ENCODE results near the gene PANK4. TPM values are rescaled to one million over a fixed set of nuclear protein-coding genes. Genes with fewer than 3 reads are reported as not detected.

Gene PANK4
- total and polyA plus RNA-seq, 2 of the 8 experiments (the other 6 are each of a cell fraction or from before 2014, with no cell fraction given): 20.1 to 29.7 TPM

- no peak overlapping the region for H3K56ac ChIP-seq (replicated peaks; ENCODE audit: insufficient read length, low read depth, low read length)
- H3K18ac ChIP-seq (ENCODE audit: extremely low read depth, low read length): no peak overlapping the region
- H3K9me3 ChIP-seq (ENCODE audit: insufficient read depth in 2 of 2, low read depth in 1 of 2, low read length in 1 of 2): no peaks in the 10 kb centered on the region
- ChIA-PET CTCF (ENCODE audit: partially characterized antibody) (no interaction called here), POLR2A (ENCODE audit: partially characterized antibody) (no interaction called here)
- H2BK15ac ChIP-seq (ENCODE audit: low read length): no peak overlapping the region
- H4K91ac ChIP-seq (replicated peaks; ENCODE audit: insufficient read length, low read length): no peak overlapping the region
- no peaks in the 10 kb centered on the region for H4K20me1 ChIP-seq (replicated peaks in 1 of 2; ENCODE audit: control insufficient read depth in 1 of 2, insufficient read depth in 2 of 2, low read length in 2 of 2)
- H2AK5ac ChIP-seq (ENCODE audit: low read depth, low read length): no peak overlapping the region
- H3K9ac ChIP-seq (replicated peaks in 1 of 4; ENCODE audit: extremely low read depth in 1 of 4, low read depth in 3 of 4, low read length in 3 of 4): no peak overlapping the region
- no peak overlapping the region for H3K14ac ChIP-seq (ENCODE audit: insufficient read length)
- no peak overlapping the region for H4K5ac ChIP-seq (ENCODE audit: insufficient read length, low read depth, low read length)
- DNase-seq (ENCODE audit: low read depth in 1 of 2, low spot score in 2 of 2) (no peak), FAIRE-seq (no peak)
- WGBS, 2 experiments (ENCODE audit: extremely low coverage in 1 of 2, insufficient coverage in 1 of 2, insufficient read length in 1 of 2, insufficient replicate concordance in 2 of 2, low coverage in 1 of 2, low lambda C conversion rate in 2 of 2, missing lambda C conversion rate in 1 of 2): 93% methylated on average over 22 of the region's 26 CpGs; no CpG with 5 or more reads in 1 of the 2 experiments
- no peak overlapping the region for H2BK20ac ChIP-seq (ENCODE audit: low read length)
- H3K23ac ChIP-seq (ENCODE audit: insufficient read length): no peak overlapping the region
- H3K27ac ChIP-seq (ENCODE audit: low read depth, low read length): no peak overlapping the region
- no peaks in the 10 kb centered on the region for H3K79me1 ChIP-seq (ENCODE audit: low read depth, low read length)
- no peaks in the 10 kb centered on the region for H3K36me3 ChIP-seq (ENCODE audit: control insufficient read depth in 2 of 4, insufficient read depth in 4 of 4, low read length in 3 of 4)
- H2BK12ac ChIP-seq (ENCODE audit: low read depth, low read length): no peak overlapping the region
- H3K4me3 ChIP-seq (ENCODE audit: extremely low read depth in 1 of 4, insufficient read depth in 2 of 4, low read depth in 3 of 4, low read length in 4 of 4): no peak overlapping the region
- peaks cover 0 to 18% (median 8%) of the 10 kb centered on the region in 4 experiments; a peak in 6 of 7 replicates for H3K4me1 ChIP-seq (replicated peaks in 1 of 4; ENCODE audit: control insufficient read depth in 3 of 4, insufficient read depth in 4 of 4, low read length in 3 of 4)
- no peaks in the 10 kb centered on the region for H3K27me3 ChIP-seq (replicated peaks in 1 of 4; ENCODE audit: control insufficient read depth in 3 of 4, extremely low read depth in 1 of 4, insufficient read depth in 3 of 4, low read length in 3 of 4)
- no peak overlapping the region for H3K4ac ChIP-seq (replicated peaks; ENCODE audit: insufficient read length, low read depth, low read length)
- H3K23me2 ChIP-seq (ENCODE audit: low read depth, low read length): peaks cover 2% of the 10 kb centered on the region; the same call in 1 of the 2 replicates
- no peak overlapping the region for H4K8ac ChIP-seq (ENCODE audit: extremely low read depth, insufficient read depth, low read length)
- H2BK5ac ChIP-seq (ENCODE audit: low read depth, low read length): no peak overlapping the region
- H2BK120ac ChIP-seq (replicated peaks; ENCODE audit: low read depth, low read length): no peak overlapping the region
- no peak overlapping the region for H2AFZ ChIP-seq (ENCODE audit: low read length)
- no peaks in the 10 kb centered on the region for H3K79me2 ChIP-seq (ENCODE audit: control insufficient read depth in 1 of 2, insufficient read depth in 2 of 2, low read length in 2 of 2)
- H3K4me2 ChIP-seq (ENCODE audit: insufficient read depth in 1 of 2, low read depth in 2 of 2, low read length in 2 of 2): no peak overlapping the region
- TF ChIP-seq EZH2 (IDR thresholded peaks at IDR 0.05; ENCODE audit: low read depth, low read length, severe bottlenecking) (no peak), ATF3 (IDR thresholded peaks at IDR 0.05; ENCODE audit: insufficient read depth, low read depth, low read length) (no peak), TAF1 (IDR thresholded peaks at IDR 0.05; ENCODE audit: low read depth, low read length) (no peak), ZNF274 (IDR thresholded peaks at IDR 0.05; ENCODE audit: borderline replicate concordance, extremely low read depth, low read length) (no peak), BACH1 (IDR thresholded peaks at IDR 0.05; ENCODE audit: low read length) (no peak), GABPA (IDR thresholded peaks at IDR 0.05; ENCODE audit: borderline replicate concordance, insufficient read depth, low read length) (no peak), MAFK (IDR thresholded peaks at IDR 0.05; ENCODE audit: low read depth, low read length) (no peak), USF2 (IDR thresholded peaks at IDR 0.05; ENCODE audit: low read length) (no peak), RFX5 (IDR thresholded peaks at IDR 0.05; ENCODE audit: borderline replicate concordance, low read depth, low read length) (no peak), TEAD4 (IDR thresholded peaks at IDR 0.05; ENCODE audit: low read depth, low read length) (no peak), SIRT6 (IDR thresholded peaks at IDR 0.05; ENCODE audit: low read length) (no peak), BRCA1 (IDR thresholded peaks at IDR 0.05; ENCODE audit: low read depth, low read length) (no peak), RAD21 (IDR thresholded peaks at IDR 0.05 in 1 of 2, conservative IDR thresholded peaks at IDR 0.05 in 1 of 2; ENCODE audit: low read depth in 2 of 2, low read length in 2 of 2) (no peak)
Measured at GRCh38 chr1:2552189-2552588, 25.8 kb upstream of the PANK4 start.

Data from H1 (cell line).